Amniotic stem cell (primary cell): ENCODE results near the gene HAND2.

Source experiments
- DNase-seq: peaks from one replicate; lab custom pipeline; 2025; lab: John Stamatoyannopoulos, UW

HAND2 gene

GRCh38 chr4:173501592-173502150 is 28.4 kb downstream of the HAND2 start:
- DNase-seq, result no peak

DNA sequence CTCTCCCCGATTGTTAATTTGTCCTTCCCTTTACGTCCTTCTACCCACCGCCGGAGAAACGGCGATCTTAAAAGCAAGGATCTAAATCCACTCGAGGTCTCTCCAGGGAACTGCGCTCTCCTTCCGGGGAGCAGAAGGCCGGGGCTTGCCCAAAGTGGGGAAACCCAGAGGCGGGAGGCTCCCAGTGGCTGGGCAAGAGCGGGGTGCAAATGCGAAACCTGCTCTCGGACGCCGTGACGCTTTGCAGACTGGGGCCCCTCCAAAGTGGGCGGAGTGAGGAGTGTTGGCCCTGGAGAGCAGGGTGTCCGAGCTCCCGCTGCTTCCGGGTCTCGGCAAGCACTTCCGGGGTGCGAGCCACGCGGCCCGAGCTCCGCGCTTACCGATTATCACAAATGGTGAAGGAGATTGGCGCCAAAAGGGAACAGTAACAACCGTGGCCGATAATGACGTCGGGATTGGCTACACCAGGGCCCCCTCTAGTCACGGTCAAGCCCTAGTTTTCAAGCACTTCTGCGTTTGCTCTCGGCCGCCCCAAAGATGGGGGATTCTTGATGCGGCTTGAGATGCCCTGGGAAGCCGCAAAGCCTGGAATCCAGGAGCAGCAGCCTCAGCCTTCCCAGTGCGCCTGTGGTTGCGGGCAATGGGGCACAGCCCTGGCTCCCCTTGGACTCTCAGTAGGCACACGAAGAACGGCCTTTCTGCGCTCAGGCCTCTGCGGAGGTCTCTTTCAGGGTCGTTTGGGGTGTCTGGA is 29.0 kb downstream of the HAND2 start:
- DNase-seq, result no peak

DNA sequence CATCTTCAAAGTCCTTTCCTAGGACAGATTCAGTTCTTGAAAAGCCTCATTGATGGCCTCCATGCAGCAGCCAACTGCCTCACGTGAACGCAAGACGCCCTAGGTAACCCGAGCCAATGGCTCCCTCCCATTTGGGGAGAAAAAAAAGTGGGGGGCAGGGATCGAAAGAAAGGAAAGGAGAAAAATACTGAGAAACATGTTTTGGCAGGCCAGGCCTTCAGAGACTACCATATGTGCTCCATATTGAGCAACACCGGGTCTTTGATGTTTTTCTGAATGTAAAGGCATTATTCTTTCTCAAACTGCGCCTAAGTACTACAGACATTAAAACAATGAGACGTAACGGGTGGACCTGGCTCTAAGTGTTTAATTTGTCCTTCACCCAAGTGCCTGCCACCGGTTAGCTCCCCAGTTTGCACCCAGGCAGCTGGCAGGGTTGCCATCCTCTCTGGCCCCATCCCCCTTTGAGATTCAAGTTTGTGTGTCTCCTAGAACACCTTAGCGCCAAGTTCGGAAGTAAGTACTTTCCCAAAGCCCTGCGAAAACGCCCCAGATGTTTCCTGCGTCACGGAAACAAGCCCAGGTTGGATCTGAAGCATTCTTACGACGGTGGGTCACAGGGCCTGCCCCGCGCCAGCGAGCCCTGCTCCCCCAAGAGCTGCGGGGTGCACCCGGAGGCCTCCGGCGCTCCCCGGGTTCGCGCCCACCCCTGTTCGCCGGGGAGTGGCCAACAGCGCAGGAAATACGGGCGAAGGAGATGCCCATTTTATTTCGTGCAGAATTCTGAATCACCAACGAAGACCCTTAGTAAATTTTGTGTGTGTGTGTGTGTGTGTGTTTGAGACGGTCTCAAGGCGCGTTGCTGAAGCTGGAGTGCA is 30.1 kb downstream of the HAND2 start:
- DNase-seq, result no peak

DNA sequence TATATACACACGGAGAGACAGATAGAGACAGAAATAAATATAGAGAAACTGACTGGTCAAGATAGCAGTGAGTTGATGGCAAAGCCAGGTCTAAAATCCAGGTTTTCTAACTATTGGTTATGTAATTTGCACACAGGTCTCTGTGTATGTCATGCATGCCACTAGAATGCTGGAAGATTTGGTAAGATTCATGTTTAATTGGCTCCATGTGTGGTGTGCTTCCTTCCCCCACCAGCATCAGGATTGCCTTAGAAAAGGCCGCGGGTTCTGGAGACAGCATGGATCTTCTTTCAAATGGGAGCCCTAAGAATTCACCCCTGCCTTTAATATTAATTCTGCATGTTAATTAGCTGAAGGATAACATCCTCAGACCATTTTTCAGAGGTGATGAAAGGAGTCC is 31.3 kb downstream of the HAND2 start:
- DNase-seq, result no peak

DNA sequence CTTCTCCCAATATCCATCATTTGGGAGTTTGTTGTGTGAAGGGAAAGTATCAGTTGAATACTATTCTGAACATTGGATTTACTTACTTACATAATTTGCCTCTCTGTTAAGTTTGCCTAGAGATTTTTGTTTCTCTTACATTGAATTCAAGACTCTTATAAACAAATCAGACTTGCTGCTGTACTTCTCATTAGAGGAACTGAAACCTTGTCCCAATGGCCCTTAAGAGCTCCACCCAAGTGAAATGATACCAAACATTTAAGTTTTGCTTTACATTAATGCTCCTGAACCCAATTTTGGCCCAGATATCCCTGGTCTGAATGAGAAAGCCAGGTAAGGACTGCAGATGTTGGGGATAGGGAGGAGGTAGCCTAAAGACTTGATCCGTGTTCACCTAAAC is 32.0 kb downstream of the HAND2 start:
- no peak for DNase-seq

- DNase-seq, result peak; percentile 7
These were observed 35.7 kb downstream of the HAND2 start for GRCh38 chr4:173494013-173494970.

- DNase-seq, result no peak
These were observed 37.0 kb downstream of the HAND2 start for GRCh38 chr4:173493041-173493440.

- no peak for DNase-seq
These were observed 37.7 kb downstream of the HAND2 start for GRCh38 chr4:173492315-173492714.

DNA sequence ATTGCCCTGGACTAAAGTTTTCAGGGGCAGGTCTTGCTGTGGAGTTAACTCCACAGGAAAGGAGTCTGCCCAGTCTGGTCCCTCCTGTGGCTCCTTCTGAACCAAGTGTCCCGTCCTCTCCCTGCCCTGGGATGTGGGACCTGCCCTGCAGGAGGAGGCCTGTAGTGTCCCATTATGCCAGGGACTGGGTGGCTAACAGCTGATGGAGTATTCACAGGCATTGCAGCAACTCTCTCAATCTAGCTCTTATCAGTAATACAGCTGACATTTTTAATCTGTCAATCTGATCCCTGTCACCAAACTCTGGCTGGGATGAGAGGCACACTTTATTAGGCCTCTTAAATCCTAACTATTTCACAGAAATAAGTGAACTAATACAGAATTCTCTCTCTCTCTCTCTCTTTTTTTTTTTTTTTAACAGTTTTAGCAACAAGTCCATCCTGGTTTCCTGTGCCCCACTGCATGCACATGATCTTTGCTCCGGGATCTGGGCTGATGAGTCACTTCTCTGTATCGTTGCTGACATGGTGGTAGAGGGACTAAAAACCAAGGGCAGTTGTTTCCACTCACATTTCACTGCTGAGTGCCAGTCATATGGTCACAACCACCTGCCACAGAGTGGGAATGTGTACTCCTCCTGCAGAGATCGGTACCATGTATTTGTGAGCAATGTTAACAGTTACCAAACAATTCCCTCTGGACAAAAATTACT is 39.1 kb downstream of the HAND2 start:
- DNase-seq, result peak; percentile 9

DNA sequence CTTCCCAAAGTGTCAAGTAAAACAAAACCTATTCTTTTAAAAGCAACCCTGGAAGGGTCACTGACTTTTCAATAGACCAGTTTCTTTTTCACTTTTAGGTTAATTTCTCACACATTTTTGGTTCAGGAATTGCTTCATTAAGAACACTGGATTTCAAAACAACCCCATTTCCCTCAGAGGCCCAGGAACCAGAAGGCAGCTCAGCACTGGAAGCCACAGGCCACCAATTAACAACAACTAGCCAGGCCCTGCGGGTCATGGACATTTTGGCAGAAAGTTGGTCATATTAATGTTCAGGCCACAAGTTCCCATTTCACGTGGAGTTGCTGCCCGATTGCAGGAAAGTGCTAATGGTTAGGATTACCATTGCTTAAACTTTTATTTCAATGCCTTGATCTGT is 39.8 kb downstream of the HAND2 start:
- no peak for DNase-seq

DNA sequence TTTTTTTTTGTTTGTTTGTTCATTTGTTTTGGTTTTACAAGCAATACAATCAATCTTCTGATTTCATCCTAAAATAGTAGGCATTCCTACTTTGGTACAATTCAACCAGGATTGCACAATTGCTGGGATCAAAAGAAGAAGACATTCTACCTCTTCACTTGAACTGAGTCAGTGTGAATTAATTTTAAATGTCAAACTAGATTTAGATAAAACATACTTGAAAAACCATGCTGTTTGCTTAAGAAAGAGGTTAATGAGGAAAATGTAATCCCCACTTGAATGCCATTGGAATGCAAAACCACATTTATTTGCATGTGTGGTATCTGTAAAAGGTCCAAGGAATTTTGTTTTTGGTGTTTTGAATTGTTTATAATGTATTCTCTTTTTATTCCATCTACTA is 40.5 kb downstream of the HAND2 start:
- DNase-seq, result no peak

GRCh38 chr4:173488656-173489055 is 41.4 kb downstream of the HAND2 start:
- no peak for DNase-seq

- no peak for DNase-seq
These were observed 42.0 kb downstream of the HAND2 start for GRCh38 chr4:173488074-173488473.

GRCh38 chr4:173486714-173487392 is 43.2 kb downstream of the HAND2 start:
- no peak for DNase-seq

- no peak for DNase-seq
These were observed 44.9 kb downstream of the HAND2 start for GRCh38 chr4:173485164-173485563.

DNA sequence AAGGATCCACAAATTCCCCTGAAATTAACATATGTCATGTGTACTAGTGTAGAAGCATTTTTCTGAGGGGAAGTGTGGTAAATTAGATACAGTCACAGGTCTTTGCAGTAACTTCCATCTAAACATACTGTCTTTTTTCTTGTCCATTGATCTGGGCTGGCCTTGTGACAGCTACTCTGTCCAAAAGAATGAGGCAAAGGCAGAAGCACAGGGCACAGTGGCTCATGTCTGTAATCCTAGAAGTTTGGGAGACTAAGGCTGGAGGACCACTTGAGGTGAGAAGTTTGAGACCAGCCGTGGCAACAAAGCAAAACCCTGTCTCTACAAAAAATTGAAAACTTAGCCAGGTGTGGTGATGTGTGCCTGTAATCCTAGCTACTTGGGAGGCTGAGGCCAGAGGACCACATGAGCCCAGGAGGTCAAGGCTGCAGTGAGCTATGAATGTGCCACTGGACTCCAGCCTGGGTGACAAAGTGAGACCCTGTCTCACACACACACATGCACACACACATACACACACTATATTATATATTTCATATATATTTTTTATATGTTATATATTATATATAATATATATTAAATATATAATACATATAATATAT is 47.6 kb downstream of the HAND2 start:
- DNase-seq, result no peak

GRCh38 chr4:173478913-173479283 is 51.1 kb downstream of the HAND2 start:
- no peak for DNase-seq

DNA sequence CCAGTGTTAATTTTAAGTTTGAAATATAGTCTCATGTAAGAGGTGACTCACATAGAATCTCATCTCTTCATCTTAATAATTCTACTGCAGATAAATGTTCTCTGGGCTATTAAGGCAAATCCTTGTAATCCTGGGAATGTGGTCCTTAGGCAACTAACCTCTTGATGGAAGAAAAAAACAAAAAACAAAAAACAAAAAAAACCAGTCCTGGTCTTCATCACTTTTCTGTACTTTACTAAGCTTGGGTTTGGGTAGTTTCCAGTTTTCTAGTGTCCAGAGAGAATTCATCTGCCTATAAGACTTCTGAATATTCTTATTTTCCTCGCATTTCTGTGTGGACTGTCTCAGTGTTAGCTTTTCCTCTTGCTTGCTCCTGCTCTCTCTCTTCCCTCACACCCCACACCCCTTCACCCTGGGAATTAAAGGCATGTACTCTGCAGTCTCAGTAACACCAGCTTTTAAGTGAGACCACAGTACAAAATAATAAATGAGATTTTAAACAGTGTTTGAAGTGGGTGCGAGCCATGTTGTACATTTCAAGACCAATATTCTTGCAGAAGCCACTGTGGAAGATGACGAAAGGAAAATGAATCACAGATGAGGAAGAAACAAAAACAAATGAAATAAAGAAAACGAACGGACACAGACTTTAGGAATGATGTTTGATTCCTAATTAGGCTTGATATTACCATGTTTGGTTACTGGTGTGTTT is 51.7 kb downstream of the HAND2 start:
- DNase-seq, result peak; percentile 2

DNA sequence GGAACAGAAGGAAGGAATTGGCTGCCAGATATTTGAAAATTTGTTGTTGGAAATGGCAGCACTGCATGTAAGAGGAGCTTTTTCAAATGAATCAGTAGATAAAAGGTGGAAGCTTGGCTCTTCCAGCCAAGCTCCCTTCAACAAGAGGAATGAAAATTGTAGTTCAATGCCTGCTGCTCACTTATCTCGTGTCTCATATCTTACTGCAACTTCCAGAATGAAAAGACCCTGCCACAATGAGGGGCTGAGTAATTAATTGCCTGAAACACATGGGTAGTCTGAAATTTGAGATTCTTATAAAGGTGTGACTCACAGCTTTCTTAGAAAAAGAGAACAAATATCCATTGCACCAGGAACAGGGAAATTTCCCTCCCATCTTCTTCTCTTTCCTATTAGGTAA is 53.0 kb downstream of the HAND2 start:
- no peak for DNase-seq
